Placental pericyte (primary cell): ENCODE data around the gene FAM200A. TPM values are rescaled to one million over a fixed set of nuclear protein-coding genes. Genes with fewer than 3 reads are reported as not detected.

Experiments used
- total RNA-seq: library from RNA; depleted of rRNA; stranded (reverse); fragments of >200 nt; gene quantifications from 2 replicates; pipeline ENCODE4 v1.2.3, GENCODE V29; 2012

Gene FAM200A
- 3.9 and 5.7 TPM in 2 replicates for total RNA-seq

GRCh38 chr7:99551767-99552463 is at the start of gene FAM200A:
TSS of gene FAM200A (minus strand) at chr7:99552114. CDS start at chr7:99548407, 3,707 bp downstream.

GRCh38 chr7:99597762-99598501 is 46.0 kb upstream of the FAM200A start, which contains the start of gene TMEM225B:
TSS of gene TMEM225B (plus strand) at chr7:99598267. CDS start at chr7:99604389, 6,122 bp downstream.

GRCh38 chr7:99558306-99559174 is 6.6 kb upstream of the FAM200A start, which contains the start of gene ZNF655:
TSS of gene ZNF655 (plus strand) at chr7:99558642. CDS start at chr7:99560560, 1,918 bp downstream.

GRCh38 chr7:99504603-99505323 is 47.2 kb downstream of the FAM200A start, which contains the start of gene ZKSCAN5:
TSS of gene ZKSCAN5 (plus strand) at chr7:99504662. CDS start at chr7:99506045, 1,383 bp downstream.

GRCh38 chr7:99499721-99500636 is 51.9 kb downstream of the FAM200A start, which contains the start of gene ZNF394:
TSS of gene ZNF394 (minus strand) at chr7:99500281. CDS start at chr7:99500093, 188 bp downstream.

Other genes with a start within 250 kb of the FAM200A start
- gene ARPC1A, start 226.2 kb downstream of the FAM200A start, total RNA-seq, result 209 and 273 TPM in 2 replicates
- gene ARPC1B, start 177.4 kb downstream of the FAM200A start, total RNA-seq, result 399 and 536 TPM in 2 replicates
- gene PDAP1, start 143.5 kb downstream of the FAM200A start, total RNA-seq, result 42.1 and 74.0 TPM in 2 replicates
- 87.6 and 133 TPM in 2 replicates for gene BUD31, start 143.1 kb downstream of the FAM200A start, total RNA-seq
- gene PTCD1, start 113.3 kb downstream of the FAM200A start, total RNA-seq, result 4.8 and 8.4 TPM in 2 replicates
- 33.4 and 39.6 TPM in 2 replicates for gene CPSF4, start 113.2 kb downstream of the FAM200A start, total RNA-seq
- 99.8 and 214 TPM in 2 replicates for gene ATP5MF, start 85.9 kb downstream of the FAM200A start, total RNA-seq
- gene ZNF789, start 79.2 kb downstream of the FAM200A start, total RNA-seq, result 4.4 and 9.7 TPM in 2 replicates
- gene ZNF394, start 51.8 kb downstream of the FAM200A start, total RNA-seq, result 28.2 and 31.9 TPM in 2 replicates
- gene ZKSCAN5, start 47.5 kb downstream of the FAM200A start, total RNA-seq, result 16.0 and 16.9 TPM in 2 replicates
- 65.9 and 85.3 TPM in 2 replicates for gene ZNF655, start 6.5 kb upstream of the FAM200A start, total RNA-seq
- 0.44 TPM in 1 of 2 replicates, not detected in the other for gene TMEM225B, start 46.2 kb upstream of the FAM200A start, total RNA-seq
- gene ZSCAN25, start 64.8 kb upstream of the FAM200A start, total RNA-seq, result 8.3 and 15.9 TPM in 2 replicates
- under 0.01 and 0.72 TPM in 2 replicates for gene CYP3A5, start 127.9 kb upstream of the FAM200A start, total RNA-seq
- gene CYP3A7, start 183.1 kb upstream of the FAM200A start, total RNA-seq, result 0.44 TPM in 1 of 2 replicates, not detected in the other
- gene CYP3A4, start 232.1 kb upstream of the FAM200A start, total RNA-seq, result not detected in 2 replicates